A673 (cell line): Measurements from ENCODE around the gene WDFY4.

Experiments
- EZH2 ChIP-seq: fragments of 200-600 bp; sonication (generic); IDR thresholded peaks from 2 replicates; pipeline ENCODE4 v1.6.1; 2017; ENCODE audit warnings: borderline replicate concordance, low read depth, mild to moderate bottlenecking, mixed read lengths, antibody characterized with exemption, low read length; ENCODE audit not compliant: poor library complexity, severe bottlenecking
- TF ChIP-seq, protein P1 (sequence below): fragments of 300-800, 200-600 bp; sonication (generic); conservative IDR thresholded peaks from 2 replicates; pipeline ENCODE4 v1.5.1; 2017; ENCODE audit warnings: low read depth, mild to moderate bottlenecking, antibody characterized with exemption, low read length, moderate library complexity, mixed read lengths

- TF ChIP-seq, protein P1, sequence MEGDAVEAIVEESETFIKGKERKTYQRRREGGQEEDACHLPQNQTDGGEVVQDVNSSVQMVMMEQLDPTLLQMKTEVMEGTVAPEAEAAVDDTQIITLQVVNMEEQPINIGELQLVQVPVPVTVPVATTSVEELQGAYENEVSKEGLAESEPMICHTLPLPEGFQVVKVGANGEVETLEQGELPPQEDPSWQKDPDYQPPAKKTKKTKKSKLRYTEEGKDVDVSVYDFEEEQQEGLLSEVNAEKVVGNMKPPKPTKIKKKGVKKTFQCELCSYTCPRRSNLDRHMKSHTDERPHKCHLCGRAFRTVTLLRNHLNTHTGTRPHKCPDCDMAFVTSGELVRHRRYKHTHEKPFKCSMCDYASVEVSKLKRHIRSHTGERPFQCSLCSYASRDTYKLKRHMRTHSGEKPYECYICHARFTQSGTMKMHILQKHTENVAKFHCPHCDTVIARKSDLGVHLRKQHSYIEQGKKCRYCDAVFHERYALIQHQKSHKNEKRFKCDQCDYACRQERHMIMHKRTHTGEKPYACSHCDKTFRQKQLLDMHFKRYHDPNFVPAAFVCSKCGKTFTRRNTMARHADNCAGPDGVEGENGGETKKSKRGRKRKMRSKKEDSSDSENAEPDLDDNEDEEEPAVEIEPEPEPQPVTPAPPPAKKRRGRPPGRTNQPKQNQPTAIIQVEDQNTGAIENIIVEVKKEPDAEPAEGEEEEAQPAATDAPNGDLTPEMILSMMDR: no peak
- no peak for TF ChIP-seq EZH2
Measured at GRCh38 chr10:48996329-48996728, 311.7 kb downstream of the WDFY4 start.
